ENCODE data around the gene ICE1.

Gene ICE1

DNA sequence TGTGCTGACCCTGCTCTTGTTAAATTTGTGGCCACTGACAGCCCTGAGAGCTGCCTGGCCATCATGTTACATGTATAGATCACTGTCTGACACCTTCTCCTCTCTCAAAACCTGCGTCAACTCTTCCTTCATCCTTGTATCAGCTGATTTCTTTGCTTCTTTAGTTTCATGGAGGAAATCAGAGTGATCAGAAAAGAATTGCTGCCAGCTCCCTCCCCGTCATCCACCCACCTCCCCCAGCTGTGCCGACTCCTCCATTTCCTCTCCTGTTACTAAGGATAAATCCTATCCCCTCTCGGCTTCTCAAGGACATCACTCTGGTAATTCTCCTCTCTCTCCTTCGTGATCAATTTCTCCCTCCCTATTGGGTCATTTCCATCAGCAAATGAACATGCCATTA is 108.9 kb downstream of the ICE1 start:
- ChIA-PET POLR2A (no interaction called here), CTCF (no interaction called here)
- no peak for DNase-seq (ENCODE audit: low read depth, low spot score)
- TF ChIP-seq CTCF (IDR thresholded peaks at IDR 0.05; ENCODE audit: insufficient read depth, low read length, missing control alignments), result no peak
- H3K4me3 ChIP-seq (ENCODE audit: low read depth, low read length), result no peak overlapping the region

DNA sequence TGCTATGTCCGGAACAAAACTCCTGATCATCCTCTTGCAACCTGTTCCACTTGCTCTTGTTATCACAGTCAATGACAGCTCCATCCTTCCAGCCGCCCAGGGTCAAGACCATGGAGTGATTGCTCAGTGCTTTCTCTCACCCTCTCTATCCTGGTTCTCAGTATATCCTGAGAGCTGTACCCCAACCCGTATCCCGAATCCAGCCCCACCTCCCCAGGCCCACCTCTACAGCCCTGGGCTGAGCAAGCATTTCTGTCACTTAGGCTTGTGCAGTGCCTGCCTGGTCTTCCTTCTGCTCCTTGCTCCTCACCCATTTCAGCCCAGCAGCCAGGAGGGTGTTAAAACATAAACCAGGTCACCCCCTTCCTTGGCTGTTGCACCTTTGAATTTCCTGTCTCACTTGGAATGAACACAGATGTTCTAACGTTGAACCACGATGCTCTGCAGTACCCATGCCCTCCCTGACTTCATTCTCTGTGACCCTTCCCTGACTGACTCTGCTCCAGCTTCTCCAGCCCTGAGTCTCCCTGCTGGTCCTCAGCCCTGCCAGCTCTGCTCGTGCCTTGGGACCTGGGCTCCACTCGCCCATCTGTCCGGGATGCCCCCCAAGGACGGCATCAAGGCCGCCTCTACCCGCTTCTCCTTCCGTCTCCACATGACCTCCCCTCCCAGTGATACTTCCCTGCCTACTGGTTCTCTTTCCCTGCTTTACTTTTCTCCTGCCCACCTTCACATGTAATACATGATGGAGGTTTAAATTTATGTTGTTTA is 110.0 kb downstream of the ICE1 start:
- no peak for TF ChIP-seq CTCF (IDR thresholded peaks at IDR 0.05; ENCODE audit: insufficient read depth, low read length, missing control alignments)
- POLR2A ChIA-PET, result no interaction called here
- CTCF ChIA-PET, result no interaction called here

DNA sequence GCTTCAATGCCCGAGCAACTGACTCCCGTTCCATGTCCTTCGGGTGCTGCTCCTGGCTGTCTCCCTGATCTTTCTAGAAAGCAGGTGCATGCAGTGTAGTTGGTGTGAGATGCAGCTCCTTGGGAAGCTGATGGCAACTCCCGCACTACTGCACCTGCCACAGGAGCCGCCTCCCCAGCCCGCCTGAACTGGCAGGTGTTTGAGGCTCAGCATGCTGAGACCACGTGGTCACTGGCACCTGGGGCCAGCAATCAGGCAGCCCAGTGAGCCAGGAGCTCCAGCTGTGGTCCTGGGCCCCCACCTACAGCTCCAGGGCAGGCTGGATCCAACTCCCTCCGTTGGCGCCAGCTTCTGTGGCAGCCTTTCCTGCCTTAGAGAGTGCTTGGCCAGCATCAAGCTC is 111.5 kb downstream of the ICE1 start:
- ChIA-PET POLR2A (no interaction called here), CTCF (no interaction called here)
- DNase-seq (ENCODE audit: low read depth, low spot score), result no peak

More for the DNA sequence above, 110.0 kb downstream of the ICE1 start:
- DNase-seq (ENCODE audit: low read depth, low spot score), result no peak
- no peak overlapping the region for H3K4me3 ChIP-seq (ENCODE audit: low read depth, low read length)

DNA sequence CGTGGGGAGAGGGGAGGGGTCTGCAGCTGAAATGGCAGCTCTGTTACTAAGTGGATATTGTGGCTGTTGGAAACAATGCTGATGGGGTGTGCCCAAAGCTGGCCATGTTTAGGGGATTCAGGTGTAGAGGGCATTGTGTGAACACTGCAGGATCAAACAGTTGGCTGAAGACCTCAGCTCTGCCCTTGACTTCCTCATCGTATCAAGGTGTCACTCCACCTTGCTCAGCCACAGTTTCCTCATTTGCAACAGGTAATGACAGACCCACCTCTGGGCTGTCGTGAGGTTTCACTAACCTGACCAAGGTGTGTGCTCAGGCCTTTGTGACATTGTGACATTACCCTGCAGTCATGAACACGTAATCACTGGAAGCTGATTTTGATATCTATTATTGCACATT is 111.9 kb downstream of the ICE1 start:
- H3K4me3 ChIP-seq (ENCODE audit: low read depth, low read length), result no peak overlapping the region
- no peak for TF ChIP-seq CTCF (IDR thresholded peaks at IDR 0.05; ENCODE audit: insufficient read depth, low read length, missing control alignments)
- ChIA-PET CTCF (no interaction called here), POLR2A (no interaction called here)
- DNase-seq (ENCODE audit: low read depth, low spot score), result no peak

More for the DNA sequence above, 111.5 kb downstream of the ICE1 start:
- no peak for TF ChIP-seq CTCF (IDR thresholded peaks at IDR 0.05; ENCODE audit: insufficient read depth, low read length, missing control alignments)
- H3K4me3 ChIP-seq (ENCODE audit: low read depth, low read length), result no peak overlapping the region

DNA sequence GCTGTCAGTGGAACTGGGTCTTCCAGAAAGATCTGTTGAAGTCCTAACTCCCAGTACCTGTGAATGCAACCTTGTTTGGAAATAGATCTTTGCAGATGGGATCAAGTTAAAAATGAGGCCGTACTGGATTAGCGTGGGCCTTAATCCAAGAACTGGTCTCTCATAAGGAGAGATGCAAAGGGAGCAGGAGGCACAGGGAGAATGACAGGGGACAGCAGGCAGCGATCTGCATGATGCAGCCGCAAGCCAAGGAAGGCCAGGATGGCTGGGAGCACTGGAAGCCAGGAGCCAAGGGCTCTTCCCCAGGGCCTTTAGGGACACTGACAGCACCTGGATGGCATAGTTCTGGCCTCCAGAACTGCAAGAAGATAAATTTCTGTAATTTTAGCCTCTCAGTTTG is 114.4 kb downstream of the ICE1 start:
- no peak for DNase-seq (ENCODE audit: low read depth, low spot score)
- ChIA-PET POLR2A (no interaction called here), CTCF (no interaction called here)
- no peak overlapping the region for H3K4me3 ChIP-seq (ENCODE audit: low read depth, low read length)
- TF ChIP-seq CTCF (IDR thresholded peaks at IDR 0.05; ENCODE audit: insufficient read depth, low read length, missing control alignments), result no peak

GRCh38 chr5:5537426-5537825 is 114.9 kb downstream of the ICE1 start:
- no peak overlapping the region for H3K4me3 ChIP-seq (ENCODE audit: low read depth, low read length)
- ChIA-PET CTCF (no interaction called here), POLR2A (no interaction called here)
- DNase-seq (ENCODE audit: low read depth, low spot score), result no peak
- TF ChIP-seq CTCF (IDR thresholded peaks at IDR 0.05; ENCODE audit: insufficient read depth, low read length, missing control alignments), result no peak

Data from AG04449 (cell line).